Panc1 (cell line): ENCODE measurements around the gene CRIP3. TPM values are rescaled to one million over a fixed set of nuclear protein-coding genes. Genes with fewer than 3 reads are reported as not detected.

Experiments used
- ATAC-seq: fragments of 200-7000 bp; cut with Tn5 transposase; 2 replicates; pipeline ENCODE4 v1.9.1; 2020; ENCODE audit warnings: mild to moderate bottlenecking, moderate library complexity
- BruUV-seq: library from RNA; stranded (reverse); fragments of 400-500 nt; replicated peaks from 2 replicates; lab custom pipeline; 2021; lab: Mats Ljungman, UMichigan
- CTCF ChIA-PET: fragments of 300-600 bp; sonication (Branson Sonifier 250); formaldehyde crosslinking; loops from one replicate; lab custom pipeline; 2022; ENCODE audit warnings: antibody characterized with exemption; lab: Charles Lee
- POLR2A ChIA-PET: fragments of 300-600 bp; sonication (Branson Sonifier 250); formaldehyde crosslinking; loops from one replicate; lab custom pipeline; 2022; ENCODE audit warnings: antibody characterized with exemption; lab: Charles Lee
- DNase-seq: peaks from one replicate; pipeline ENCODE4 v3.0.0-alpha.2; 2010; ENCODE audit warnings: low read depth, low spot score
- H3K27ac ChIP-seq: 2 replicates; pipeline ENCODE4 v1.5.1; 2011; ENCODE audit warnings: mild to moderate bottlenecking, low read length, inconsistent platforms
- H3K27me3 ChIP-seq: fragments of 200-500 bp; sonication (Bioruptor generic); 2 replicates; pipeline ENCODE4 v1.6.0; 2014; ENCODE audit warnings: low read length, inconsistent platforms; ENCODE audit not compliant: control insufficient read depth, insufficient read depth
- H3K36me3 ChIP-seq: fragments of 200-500 bp; sonication (Bioruptor generic); 2 replicates; pipeline ENCODE4 v1.5.1; 2014; ENCODE audit warnings: inconsistent platforms, mild to moderate bottlenecking, low read length, moderate library complexity; ENCODE audit not compliant: control insufficient read depth, insufficient read depth
- H3K4me1 ChIP-seq: 2 replicates; pipeline ENCODE4 v1.5.1; 2011; ENCODE audit warnings: inconsistent platforms, mild to moderate bottlenecking, low read length, moderate library complexity; ENCODE audit not compliant: control insufficient read depth, insufficient read depth
- H3K4me3 ChIP-seq, 2 experiments: 2 replicates each; pipeline ENCODE4 v1.5.1; 2011 to 2012; ENCODE audit warnings: low read depth in 2 of 2, low read length in 2 of 2, mild to moderate bottlenecking in 2 of 2, inconsistent platforms in 1 of 2, moderate library complexity in 1 of 2
- H3K9me3 ChIP-seq: fragments of 200-500 bp; sonication (Bioruptor generic); 2 replicates; pipeline ENCODE4 v1.5.1; 2014; ENCODE audit warnings: low read depth, mild to moderate bottlenecking, inconsistent platforms, low read length, moderate library complexity; ENCODE audit not compliant: control insufficient read depth, insufficient read depth
- POLR2AphosphoS5 ChIP-seq: IDR thresholded peaks from 2 replicates; pipeline ENCODE4 v1.6.1; 2012; ENCODE audit warnings: mild to moderate bottlenecking, low read depth, low read length, moderate library complexity
- SIN3A ChIP-seq: IDR thresholded peaks from 2 replicates; pipeline ENCODE4 v1.6.1; 2012; ENCODE audit warnings: low read depth, mild to moderate bottlenecking, low read length, moderate library complexity, borderline replicate concordance; ENCODE audit not compliant: insufficient read depth
- TCF7L2 ChIP-seq: IDR thresholded peaks from 2 replicates; pipeline ENCODE4 v1.6.1; 2011; ENCODE audit warnings: mild to moderate bottlenecking, low read depth, low read length, inconsistent platforms
- in situ Hi-C: cut with HindIII; loops from 2 replicates; pipeline ENCODE4 v1.10.0; 2016; ENCODE audit warnings: low sequenced_read_pairs, low pct_unique_long_range_greater_than_20kb
- intact Hi-C: fragments of 100-400 bp; cut with micrococcal nuclease; formaldehyde crosslinking; loops from one replicate; pipeline ENCODE4 v1.10.0; 2022; ENCODE audit not compliant: unreplicated experiment
- total RNA-seq: library from RNA; stranded (reverse); gene quantifications from one replicate; pipeline ENCODE4 v1.2.1, GENCODE V29; 2021; ENCODE audit not compliant: unreplicated experiment
- TF ChIP-seq, protein P1 (sequence below): fragments of 450-650 bp; IDR thresholded peaks from 2 replicates; pipeline ENCODE4 v1.5.1; 2017; ENCODE audit warnings: mild to moderate bottlenecking
- TF ChIP-seq, protein P2 (sequence below), 2 experiments: IDR thresholded peaks; 2 replicates each; pipeline ENCODE4 v1.6.1; 2011 to 2012; ENCODE audit warnings: low read depth in 2 of 2, control low read depth in 1 of 2, low read length in 1 of 2, mild to moderate bottlenecking in 1 of 2, moderate library complexity in 1 of 2; ENCODE audit not compliant: insufficient read depth in 1 of 2

CRIP3 gene
- total RNA-seq, 1 experiment from 2014 or later, result 0.64 TPM

DNA sequence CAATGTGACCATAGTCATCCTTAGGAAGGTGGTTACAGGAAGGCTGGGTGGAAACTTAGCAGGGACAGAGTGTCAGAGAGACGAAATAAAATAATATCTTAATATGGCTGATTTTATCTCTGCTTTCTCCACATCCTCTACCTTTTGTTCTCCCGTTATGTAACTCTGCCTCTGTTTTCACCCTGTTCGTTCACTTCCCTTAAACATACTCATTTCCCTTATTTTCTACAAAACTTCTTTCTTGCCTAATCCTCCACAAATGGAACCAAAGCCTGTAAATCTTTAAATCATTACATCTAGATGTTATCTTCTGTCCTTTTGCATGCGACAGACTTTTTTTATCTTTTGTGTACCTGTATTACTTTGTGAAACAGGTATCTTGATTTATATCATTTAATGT is 23.3 kb upstream of the CRIP3 start:
- Histone ChIP-seq H3K9me3 (no peaks in the 10 kb centered on the region), H3K36me3 (no peaks in the 10 kb centered on the region), H3K27me3 (no peaks in the 10 kb centered on the region), H3K27ac (no peak overlapping the region), H3K4me3 (no peak overlapping the region), H3K4me1 (no peaks in the 10 kb centered on the region)
- TF ChIP-seq, protein P1, sequence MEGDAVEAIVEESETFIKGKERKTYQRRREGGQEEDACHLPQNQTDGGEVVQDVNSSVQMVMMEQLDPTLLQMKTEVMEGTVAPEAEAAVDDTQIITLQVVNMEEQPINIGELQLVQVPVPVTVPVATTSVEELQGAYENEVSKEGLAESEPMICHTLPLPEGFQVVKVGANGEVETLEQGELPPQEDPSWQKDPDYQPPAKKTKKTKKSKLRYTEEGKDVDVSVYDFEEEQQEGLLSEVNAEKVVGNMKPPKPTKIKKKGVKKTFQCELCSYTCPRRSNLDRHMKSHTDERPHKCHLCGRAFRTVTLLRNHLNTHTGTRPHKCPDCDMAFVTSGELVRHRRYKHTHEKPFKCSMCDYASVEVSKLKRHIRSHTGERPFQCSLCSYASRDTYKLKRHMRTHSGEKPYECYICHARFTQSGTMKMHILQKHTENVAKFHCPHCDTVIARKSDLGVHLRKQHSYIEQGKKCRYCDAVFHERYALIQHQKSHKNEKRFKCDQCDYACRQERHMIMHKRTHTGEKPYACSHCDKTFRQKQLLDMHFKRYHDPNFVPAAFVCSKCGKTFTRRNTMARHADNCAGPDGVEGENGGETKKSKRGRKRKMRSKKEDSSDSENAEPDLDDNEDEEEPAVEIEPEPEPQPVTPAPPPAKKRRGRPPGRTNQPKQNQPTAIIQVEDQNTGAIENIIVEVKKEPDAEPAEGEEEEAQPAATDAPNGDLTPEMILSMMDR, result no peak
- TF ChIP-seq TCF7L2 (no peak), SIN3A (no peak)
- in situ Hi-C loops (no loop called here), intact Hi-C loops (no loop called here)
- ChIA-PET CTCF (no interaction called here), POLR2A (no interaction called here)
- BruUV-seq, result no TSS peak
- DNase-seq (no peak), ATAC-seq (no peak)

DNA sequence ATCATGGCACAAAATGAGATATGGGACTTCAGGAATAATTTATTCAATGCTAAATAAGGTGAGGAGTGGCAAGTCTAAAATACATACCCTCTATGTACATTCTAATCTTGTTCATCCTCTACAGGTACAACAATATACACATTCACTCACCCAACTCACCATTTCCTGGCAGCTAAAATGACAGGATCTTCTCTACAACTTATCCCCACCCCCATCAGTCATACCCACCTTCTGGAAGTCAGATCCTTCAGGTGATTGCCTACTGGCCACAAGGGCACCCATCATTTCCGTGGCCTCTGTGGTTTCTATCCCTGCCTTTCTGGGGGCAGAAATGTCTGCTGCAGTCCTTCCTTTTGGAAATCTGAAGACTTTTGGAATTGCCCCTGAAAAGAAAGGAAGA is 22.8 kb upstream of the CRIP3 start:
- CTCF ChIA-PET, result no interaction called here
- H3K4me1 ChIP-seq, result no peaks in the 10 kb centered on the region
- ATAC-seq (no peak), DNase-seq (no peak)
- TF ChIP-seq TCF7L2, result no peak
- TF ChIP-seq, protein P1, result no peak
- TF ChIP-seq POLR2AphosphoS5, result no peak
- no peak for TF ChIP-seq SIN3A
- TF ChIP-seq, protein P2, sequence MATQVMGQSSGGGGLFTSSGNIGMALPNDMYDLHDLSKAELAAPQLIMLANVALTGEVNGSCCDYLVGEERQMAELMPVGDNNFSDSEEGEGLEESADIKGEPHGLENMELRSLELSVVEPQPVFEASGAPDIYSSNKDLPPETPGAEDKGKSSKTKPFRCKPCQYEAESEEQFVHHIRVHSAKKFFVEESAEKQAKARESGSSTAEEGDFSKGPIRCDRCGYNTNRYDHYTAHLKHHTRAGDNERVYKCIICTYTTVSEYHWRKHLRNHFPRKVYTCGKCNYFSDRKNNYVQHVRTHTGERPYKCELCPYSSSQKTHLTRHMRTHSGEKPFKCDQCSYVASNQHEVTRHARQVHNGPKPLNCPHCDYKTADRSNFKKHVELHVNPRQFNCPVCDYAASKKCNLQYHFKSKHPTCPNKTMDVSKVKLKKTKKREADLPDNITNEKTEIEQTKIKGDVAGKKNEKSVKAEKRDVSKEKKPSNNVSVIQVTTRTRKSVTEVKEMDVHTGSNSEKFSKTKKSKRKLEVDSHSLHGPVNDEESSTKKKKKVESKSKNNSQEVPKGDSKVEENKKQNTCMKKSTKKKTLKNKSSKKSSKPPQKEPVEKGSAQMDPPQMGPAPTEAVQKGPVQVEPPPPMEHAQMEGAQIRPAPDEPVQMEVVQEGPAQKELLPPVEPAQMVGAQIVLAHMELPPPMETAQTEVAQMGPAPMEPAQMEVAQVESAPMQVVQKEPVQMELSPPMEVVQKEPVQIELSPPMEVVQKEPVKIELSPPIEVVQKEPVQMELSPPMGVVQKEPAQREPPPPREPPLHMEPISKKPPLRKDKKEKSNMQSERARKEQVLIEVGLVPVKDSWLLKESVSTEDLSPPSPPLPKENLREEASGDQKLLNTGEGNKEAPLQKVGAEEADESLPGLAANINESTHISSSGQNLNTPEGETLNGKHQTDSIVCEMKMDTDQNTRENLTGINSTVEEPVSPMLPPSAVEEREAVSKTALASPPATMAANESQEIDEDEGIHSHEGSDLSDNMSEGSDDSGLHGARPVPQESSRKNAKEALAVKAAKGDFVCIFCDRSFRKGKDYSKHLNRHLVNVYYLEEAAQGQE (IDR thresholded peaks at IDR 0.05; ENCODE audit: insufficient read depth in 1 of 2, low read depth in 2 of 2, low read length in 1 of 2), result no peak
- in situ Hi-C loops (no loop called here), intact Hi-C loops (no loop called here)
- no peaks in the 10 kb centered on the region for H3K27me3 ChIP-seq
- no peaks in the 10 kb centered on the region for H3K9me3 ChIP-seq
- no peak overlapping the region for H3K4me3 ChIP-seq
- BruUV-seq, result no TSS peak
- POLR2A ChIA-PET, result no interaction called here
- H3K27ac ChIP-seq, result no peak overlapping the region
- H3K36me3 ChIP-seq, result no peaks in the 10 kb centered on the region
